ENCODE measurements around the gene RHOB.
"Not testable (repeated sequence)": the region's sequence is repeated elsewhere in the genome, so short reads cannot be mapped to it uniquely, and the experiment has no call there.

Gene RHOB

DNA sequence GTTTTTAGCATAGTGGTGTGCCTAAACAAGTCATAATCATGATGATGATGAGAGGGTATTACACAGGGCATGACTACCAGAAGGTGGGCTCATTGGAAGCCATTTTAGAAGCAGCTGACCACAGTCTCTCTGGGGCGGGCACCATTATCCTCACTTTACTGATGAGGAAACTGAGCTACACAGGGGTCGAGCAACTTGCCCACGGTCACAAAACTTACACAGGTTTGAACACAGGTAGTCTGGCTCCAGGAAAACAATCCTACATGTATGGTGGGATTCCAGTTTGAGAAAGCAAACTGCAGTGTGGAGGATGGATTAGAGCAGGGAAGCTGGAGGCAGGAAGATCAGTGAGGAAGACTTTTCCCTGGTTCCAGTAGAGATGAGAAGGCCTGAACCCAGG is 6.2 kb downstream of the RHOB start:
- DNase-seq (ENCODE audit: low spot score), result no peak

DNA sequence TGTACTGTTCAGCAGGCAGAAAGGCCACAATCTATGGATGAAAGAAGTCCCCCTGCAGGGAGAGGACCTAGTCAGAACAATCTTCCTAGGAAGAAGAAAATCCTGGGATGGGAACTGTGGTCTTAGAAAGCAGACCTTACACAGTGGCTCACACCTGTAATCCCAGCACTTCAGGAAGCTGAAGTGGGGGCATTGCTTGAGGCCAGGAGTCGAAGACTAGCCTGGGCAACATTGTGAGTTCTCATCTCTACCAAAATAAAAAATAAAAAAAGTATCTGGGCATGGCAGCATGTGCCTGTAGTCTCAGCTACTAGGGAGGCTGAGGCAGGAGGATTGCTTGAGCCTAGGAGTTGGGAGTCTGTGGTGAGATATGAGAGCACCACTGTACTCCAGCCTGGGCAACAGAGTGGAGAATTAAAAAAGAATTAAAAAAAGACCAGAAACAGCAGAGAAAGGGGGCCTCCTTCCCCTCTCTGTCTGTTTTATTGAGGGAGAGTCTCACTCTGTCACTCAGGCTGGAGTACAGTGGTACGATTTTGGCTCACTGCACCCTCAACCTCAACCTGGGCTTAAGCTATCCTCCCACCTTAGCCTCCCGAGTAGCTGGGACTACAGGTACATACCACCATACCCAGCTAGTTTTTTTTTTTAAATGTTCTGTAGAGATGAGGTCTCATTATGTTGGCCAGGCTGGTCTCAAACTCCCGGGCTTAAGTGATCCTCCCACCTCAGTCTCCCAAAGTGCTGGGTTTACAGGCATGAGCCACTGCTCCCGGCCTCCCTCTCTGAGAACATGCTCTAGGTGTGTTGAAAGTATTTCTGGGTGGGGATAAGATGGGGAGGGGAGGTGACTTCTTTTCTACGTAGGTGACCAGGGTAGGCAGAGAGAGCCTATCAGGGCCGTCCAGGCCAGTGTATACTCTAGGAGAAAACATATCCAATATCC is 7.4 kb downstream of the RHOB start:
- DNase-seq (ENCODE audit: low spot score), result no peak

DNA sequence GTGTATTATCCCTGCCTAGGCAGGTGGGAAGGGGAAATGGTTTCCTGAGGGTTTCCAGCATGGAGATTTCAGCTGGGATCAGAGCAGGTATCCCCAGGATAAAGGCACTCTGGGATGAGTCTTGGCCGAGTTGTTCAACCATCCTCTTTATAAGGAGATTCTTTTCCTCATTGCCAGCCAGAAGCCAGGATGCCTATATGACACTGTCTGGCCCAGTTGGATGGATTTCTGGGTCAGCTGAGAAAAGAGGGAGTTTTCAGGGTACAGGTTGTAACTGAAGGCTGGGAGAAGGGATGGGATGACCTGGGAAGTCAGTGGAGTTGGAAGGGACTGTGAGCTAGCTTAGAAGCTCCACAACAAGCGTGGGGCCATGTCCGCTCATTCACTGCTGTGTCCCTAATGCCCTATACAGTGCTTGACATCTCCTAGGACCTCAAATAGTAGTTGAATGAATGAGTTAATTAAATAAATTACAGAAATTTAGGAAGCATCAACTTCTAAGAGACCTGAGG is 8.3 kb downstream of the RHOB start:
- DNase-seq (ENCODE audit: low spot score), result no peak

DNA sequence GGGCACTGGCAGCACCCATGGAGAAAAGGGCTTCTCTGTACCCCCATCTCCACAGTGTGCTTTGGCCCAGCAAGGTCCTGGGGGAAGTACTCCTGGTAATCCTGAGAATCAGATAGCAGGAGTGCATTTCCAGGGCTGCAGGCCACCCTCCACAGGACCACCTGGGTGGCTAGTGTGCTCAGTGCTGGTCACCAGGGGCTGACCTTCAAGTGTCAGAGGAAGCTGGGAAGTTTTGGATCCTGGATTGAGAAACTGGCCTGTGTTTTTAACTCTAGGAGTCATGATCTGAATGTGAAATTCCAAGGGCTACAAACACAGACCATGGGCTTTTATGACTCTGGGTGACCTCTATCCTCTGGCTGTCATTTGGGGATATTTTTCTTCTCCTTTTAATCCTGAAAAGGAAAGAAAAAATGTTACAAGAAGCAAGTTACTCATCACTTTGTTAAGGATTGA is 9.3 kb downstream of the RHOB start:
- no peak for DNase-seq (ENCODE audit: low spot score)

DNA sequence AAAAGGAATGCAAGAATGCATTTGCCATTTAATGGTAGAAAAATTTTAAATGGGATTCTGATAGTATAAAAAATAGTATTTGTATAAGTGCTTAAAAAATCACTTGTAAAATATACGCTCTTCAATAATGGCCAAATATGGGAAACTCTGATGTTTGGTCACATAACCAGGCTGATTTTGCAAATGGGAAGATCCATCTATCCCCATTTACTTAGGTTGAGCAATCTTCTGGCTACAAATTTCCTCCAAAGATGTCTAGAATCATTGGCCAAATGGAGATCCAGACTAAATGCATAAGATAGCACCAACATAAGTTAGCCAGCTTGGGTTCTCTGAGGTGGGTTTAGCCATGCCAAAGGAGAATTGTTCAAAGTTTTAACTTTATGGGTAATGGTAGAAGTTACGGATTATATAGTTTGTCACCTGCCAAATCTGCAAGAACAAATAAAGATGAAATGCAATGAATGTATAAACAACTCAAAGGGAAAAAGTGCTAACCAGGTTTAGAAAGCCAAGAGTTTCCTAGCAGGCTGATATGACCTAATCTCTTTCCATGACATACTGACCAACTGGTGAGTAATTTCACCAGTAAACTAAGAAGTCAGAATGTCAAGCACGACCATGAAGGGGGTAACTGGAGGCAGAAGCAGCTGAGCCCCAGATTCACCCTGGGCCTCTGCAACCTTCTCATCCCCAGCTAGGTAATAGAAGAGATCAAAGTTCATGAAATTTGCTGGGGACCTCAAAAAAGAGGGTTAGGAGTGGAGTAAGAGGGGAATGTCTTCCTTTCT is 10.0 kb downstream of the RHOB start:
- DNase-seq (ENCODE audit: low spot score), result no peak

DNA sequence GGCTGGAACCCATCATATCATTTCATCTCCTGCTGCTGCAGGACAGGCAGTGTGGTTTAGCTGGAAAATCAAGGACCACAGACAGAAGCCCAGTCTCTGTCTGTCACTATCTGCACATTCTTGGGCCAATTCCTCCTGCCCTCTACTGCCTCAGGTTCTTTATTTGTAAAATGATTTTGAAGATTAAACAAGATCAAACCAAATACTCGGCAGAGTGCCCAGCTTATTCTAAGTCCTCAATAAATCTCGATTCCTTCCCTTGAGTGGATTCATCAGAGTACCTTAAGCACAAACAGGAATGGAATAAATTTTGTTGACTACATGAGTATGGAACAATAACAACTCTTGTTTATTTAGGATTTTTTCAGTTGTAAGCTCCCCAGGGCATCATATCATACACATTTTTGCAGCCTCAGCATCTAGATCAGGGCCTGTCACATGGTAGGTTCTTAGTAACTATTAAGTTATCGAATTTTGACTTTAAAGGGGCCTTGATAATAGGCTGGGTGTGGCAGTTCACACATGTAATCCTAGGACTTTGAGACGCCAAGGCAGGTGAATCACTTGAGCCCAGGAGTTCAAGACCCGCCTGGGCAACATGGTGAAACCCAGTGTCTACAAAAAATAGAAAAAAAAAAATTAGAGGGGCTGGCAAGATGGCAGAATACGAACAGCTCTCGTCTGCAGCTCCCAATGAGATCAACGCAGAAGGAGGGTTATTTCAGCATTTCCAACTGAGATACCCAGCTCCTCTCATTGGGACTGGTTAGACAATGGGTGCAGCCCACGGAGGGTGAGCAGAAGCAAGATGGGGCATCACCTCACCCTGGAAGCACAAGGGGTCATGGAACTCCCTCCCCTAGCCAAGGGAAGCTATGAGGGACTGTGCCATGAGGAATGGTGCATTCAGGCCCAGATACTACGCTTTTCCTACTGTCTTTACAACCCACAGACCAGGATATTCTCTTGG is 11.1 kb downstream of the RHOB start:
- DNase-seq (ENCODE audit: low spot score), result no peak

DNA sequence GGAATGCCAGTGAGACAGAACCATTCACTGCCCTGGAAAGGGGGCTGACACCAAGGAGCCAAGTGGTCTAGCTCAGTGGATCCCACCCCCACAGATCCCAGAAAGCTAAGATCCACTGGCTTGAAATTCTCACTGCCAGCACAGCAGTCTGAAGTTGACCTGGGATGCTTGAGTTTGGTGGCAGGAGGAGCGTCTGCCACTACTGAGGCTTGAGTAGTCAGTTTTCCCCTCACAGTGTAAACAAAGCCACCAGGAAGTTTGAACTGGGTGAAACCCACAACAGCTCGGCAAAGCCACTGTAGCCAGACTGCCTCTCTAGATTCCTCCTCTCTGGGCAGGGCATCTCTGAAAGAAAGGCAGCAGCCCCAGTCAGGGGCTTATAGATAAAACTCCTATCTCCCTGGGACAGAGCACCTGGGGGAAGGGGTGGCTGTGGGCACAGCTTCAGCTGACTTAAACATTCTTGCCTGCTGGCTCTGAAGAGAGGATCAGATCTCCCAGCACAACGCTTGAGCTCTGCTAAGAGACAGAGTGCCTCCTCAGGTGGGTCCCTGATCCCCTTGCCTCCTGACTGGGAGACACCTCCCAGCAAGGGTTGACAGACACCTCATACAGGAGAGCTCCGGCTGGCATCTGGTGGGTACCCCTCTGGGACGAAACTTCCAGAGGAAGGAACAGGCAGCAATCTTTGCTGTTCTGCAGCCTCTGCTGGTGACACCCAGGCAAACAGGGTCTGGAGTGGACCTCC is 12.0 kb downstream of the RHOB start:
- DNase-seq (ENCODE audit: low spot score), result not testable (repeated sequence)

DNA sequence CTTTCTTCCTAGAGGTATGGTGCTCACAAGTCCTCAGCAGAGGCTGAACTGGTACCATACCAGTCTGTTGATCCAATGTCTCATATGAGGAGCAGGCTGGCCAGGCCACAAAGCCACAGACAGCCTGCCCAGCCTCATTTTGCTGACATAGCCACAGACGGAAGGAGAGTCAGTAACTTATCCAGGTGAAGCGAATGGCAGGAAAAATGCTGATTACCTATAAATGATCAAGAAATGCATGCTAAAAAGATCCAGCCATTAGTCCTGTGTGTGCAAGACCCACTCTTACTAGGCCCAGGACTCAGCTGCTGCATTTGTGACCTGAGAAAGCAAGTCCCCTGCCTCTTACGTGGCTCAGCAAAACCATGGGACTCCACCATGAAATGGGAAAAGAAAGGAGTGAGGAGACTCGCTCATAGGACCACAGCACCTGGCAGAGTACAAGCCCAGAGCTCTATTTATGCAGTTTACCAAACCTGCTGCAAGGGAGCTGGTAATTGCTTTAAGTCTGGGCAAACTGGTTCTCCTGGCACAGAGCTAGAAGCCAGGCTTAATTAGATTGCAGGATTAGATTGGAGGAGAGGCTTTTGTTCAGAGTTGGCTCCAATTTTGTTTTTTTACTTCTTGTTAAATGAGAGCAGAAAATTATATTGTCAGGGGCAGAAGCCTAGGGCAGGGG is 19.0 kb downstream of the RHOB start:
- no peak for DNase-seq (ENCODE audit: low spot score)

DNA sequence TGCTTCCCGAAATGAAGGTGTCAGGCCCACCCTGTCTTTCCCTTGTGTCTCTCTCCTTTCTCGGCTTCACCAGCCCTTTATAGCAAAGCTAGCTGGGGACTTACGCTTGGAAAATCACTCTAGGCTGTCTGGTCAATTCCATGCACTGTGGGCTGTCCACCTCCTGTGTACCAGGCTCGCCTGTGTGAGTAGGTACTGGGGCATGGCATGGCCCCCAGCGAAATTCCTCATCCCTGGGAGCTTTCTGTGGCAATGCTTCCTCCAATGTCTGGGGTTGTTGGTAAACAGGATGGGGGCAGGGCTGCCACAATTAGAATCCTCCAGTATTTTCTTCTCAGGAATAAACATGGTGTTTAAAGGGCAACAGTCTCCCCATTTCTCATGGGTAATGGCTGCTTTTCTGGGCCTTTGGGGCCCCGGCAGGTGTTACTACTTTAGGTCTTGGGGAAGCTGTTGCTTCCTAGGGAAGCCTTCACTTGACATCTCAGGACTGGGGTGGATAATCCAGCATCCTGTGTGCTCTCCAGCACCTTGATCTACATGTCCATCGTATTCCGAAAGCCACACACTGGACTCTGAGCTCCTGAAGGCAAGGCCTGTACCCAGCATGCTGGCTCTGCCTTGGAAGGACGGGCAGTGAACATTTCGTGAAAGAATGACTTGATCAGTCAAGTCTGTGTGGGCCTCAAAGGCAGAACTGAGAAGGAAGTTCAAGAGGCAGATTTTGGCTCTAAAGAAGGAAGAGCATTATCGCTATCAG is 21.1 kb downstream of the RHOB start:
- DNase-seq (ENCODE audit: low spot score), result no peak

DNA sequence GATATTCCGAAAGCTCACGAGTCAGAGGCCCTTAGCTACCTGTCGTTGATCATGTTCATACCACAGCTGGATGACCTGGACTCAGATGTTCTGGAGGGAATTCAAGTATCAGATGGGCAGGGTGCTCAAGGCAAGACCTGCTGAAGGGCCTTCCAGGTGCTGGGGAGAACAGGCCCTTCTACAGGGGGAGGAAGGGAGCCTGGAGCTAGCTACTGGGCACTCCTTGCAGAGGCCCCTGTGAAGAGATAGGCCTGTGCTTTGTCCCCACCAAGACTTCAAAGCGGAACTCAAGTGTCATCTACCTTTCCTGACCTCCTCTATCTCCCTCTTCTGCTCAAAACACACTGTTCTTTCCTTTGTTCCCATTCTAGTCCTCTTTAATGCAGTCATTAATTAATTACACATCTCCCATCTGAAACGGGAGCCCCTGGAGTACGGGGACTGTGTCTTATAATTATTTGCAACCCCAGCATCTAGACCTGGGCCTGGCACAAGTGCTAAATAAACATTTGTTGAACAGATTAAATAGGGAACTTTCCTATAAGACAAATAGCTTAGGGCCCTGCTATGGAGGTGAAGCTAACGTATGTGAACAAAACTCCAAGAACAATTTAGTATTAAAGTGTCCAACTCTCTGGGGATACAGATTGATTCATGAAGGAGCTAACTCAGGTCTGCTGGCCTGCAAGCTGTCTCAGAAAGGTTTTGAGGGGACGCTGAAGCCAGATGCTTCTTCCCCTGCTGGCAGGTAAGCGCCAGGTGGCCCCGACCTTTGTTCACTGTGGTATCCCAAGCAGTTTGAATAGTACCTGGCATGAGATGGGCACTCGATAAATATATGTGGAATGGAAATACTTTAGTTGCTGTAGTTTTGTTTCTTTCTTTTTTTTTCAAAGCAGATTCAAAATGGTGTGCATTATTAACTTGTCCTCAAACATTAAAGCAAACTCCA is 22.0 kb downstream of the RHOB start:
- DNase-seq (ENCODE audit: low spot score), result no peak

DNA sequence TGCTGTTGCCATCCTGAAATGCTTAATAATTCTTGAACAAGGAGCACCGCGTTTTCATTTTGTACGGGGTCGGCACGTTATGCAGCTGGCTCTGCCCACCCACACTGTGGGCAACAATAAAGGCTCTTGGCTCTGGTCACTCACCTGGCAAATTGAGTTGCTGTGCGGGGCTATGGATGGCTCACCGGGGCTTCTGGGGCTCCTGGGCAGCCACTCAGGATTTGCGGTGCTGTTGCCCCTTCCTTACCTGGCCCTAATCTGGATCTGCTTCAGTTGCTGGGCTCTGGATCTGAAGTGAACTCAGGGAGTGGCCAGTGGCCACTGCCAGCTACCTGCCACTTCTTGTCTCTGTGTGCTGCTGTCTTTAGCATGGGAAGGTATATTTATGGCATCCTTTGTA is 22.7 kb downstream of the RHOB start:
- no peak for DNase-seq (ENCODE audit: low spot score)

DNA sequence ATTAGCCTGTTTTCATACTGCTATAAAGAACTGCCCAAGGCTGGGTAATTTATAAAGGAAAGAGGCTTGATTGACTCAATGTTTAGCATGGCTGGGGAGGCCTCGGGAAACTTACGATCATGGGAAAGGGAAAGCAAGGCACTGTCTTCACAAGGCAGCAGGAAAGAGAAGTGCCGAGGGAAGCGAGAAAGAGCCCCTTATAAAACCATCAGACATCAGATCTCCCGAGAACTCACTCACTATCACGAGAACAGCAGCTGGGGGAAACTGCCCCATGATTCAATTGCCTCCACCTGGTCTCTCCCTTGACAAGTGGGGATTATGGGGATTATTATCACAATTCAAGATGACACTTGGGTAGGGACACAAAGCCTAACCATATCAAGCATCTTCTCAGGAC is 23.3 kb downstream of the RHOB start:
- no peak for DNase-seq (ENCODE audit: low spot score)

DNA sequence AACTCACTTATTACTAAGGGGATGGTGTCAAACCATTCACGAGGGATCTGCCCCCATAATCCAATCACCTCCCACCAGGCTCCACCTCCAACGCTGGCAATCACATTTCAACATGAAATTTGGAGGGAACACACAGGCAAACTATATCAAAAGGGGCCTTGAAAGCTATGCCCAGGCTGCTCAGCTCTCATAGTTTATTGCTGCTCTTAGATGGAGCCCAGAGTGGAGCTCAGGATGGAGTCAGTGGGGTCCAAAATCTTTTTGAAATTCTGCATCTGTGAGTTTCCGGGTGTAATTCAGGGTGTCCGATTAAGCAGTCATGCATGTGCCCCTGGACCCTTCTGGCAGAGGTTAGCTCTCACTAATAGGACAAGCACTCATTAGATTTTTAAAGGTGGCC is 24.3 kb downstream of the RHOB start:
- no peak for DNase-seq (ENCODE audit: low spot score)

DNA sequence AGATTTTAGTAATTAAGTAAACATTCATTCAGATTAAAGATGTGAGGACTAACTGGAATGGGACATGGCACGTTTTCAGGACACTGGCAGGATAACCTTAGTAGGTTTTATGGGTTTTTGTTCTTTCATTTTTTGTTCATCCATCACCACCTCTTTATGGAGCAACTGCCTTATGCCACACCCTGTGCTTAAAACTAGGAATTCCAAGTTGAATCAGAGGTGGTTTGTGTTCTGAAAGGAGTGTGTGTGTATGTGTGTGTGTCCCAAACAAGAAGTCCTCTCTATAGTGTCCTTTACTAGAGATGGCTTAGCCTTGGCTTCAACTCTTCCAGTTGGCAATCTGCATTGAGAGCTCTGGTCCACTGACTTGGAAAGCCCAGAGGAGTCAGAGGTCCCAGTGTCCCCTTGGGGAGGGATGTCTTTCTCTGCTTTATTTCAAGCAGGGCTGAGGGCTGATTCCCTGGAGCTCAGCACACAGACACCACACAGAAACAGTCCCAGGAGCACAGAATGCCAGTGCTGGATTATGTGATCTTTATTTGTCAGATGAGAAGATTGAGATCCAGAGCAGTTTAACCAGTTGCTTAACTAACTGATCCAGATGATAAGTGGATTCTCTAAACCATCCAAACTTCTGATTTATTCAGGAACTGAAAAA is 25.2 kb downstream of the RHOB start:
- DNase-seq (ENCODE audit: low spot score), result no peak

DNA sequence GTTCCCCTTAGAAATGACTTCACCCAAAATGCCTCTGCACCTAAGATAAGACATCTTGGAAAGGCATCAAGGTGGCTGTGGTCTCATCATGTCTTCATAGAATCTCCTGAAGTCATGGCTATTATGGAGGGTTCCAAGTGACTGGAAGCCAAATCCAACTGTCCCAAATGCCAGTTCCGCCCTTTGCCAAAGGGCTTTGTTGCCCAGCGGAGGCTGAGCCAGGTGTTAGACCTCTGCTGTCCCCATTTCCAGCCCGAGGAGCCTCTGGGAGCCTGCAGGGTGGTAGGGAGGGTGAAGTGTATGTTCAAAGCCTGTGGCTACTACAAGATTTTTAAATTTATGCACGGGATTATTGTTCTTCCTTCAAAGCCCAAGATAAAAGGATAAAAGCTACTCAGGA is 25.7 kb downstream of the RHOB start:
- DNase-seq (ENCODE audit: low spot score), result no peak

DNA sequence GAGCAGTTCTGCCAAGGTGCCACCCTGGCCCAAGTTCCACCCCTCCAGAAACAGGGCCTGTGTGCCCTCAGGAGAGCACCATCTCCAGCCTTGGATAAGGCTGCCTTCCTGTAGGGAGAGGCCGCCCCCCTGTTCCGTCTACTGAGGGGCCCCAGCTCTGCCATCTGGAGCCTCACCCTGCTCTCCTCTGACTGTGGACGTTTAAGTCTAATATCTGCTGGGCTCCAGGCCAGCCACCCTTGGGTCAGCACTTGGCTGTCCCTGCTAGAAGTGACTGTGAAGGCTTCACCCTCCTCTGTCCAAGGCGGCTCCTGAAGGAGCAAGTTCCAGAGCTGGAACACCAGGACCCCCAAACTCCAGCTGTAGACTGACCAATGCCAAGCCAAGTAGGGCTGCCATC is 26.3 kb downstream of the RHOB start:
- DNase-seq (ENCODE audit: low spot score), result no peak

DNA sequence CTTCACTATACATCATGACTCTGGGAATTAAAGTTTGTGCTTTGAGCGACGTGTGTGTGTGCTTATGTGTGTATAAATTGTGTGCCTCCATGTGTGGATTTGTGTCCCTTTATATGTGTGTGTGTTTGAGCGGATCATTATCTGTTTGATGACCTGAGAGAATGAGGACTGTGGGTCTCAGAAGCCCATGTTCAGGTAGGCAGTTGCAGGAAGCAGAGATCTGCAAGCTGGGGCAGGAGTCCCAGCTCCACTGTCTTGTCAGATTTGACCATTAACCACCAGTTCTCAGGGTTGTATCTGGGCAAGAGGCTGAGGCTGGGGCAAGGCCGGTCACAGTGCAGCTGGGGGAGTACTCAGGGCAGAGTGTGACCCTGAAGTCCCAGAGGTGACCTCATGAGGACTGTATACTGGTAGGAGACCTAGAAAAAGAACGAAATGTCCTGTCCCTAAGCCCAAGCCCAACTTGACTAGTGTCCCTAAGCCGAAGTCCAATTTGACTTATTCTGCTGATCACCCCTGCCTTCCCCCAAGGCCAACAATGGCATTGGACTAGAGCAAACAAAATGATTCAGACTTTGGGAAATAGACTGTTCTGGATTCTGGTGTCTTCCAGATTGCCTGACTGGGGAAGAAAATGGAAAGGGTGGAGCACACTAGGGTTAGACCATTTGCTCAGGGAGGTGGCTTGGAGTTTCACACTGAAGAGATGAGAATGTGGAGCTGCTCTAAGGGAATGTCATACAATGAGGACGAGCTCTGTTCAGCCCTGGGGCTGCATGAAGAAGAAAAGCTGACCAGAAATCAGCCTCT is 28.1 kb downstream of the RHOB start:
- no peak for DNase-seq (ENCODE audit: low spot score)

Data from COLO829 (cell line).